Activated T-cell treated with anti-CD3 and anti-CD28 coated beads, Interleukin-2, amount 50 U/mL, for 72 hours (primary cell): ENCODE measurements around the gene ATF6. TPM values are rescaled to one million over a fixed set of nuclear protein-coding genes. Genes with fewer than 3 reads are reported as not detected.
"Not testable (repeated sequence)": the region's sequence is repeated elsewhere in the genome, so short reads cannot be mapped to it uniquely, and the experiment has no call there.

Experiments used
- ATAC-seq, 2 donors: fragments of 150-1000 bp; cut with Tn5 transposase; replicated peaks in 1 of 2; 2 replicates each; pipeline ENCODE4 v1.10.0; 2021; ENCODE audit warnings: moderate library complexity in 2 of 2, mild to moderate bottlenecking in 1 of 2
- DNase-seq, 2 donors: peaks; one replicate each; pipeline ENCODE4 v3.0.0; 2021 to 2022; ENCODE audit warnings: mixed read lengths in 1 of 2
- H3K27ac Mint-ChIP-seq: one replicate; pipeline ENCODE4 v1.8.0; 2022; ENCODE audit warnings: mild to moderate bottlenecking, moderate library complexity, mixed read lengths
- H3K27me3 Mint-ChIP-seq: one replicate; pipeline ENCODE4 v1.8.0; 2022; ENCODE audit warnings: low read depth, mixed read lengths
- H3K36me3 Mint-ChIP-seq, 2 donors: one replicate each; pipeline ENCODE4 v1.8.0; 2022; ENCODE audit warnings: mixed read lengths in 2 of 2, mild to moderate bottlenecking in 1 of 2; ENCODE audit not compliant: insufficient read depth in 2 of 2
- H3K4me1 Mint-ChIP-seq: one replicate; pipeline ENCODE4 v1.8.0; 2022; ENCODE audit warnings: low read depth, mixed read lengths
- H3K4me3 Mint-ChIP-seq, 2 donors: one replicate each; pipeline ENCODE4 v1.8.0; 2022; ENCODE audit warnings: mild to moderate bottlenecking in 2 of 2, mixed read lengths in 2 of 2, moderate library complexity in 2 of 2
- H3K9me3 Mint-ChIP-seq, 2 donors: one replicate each; pipeline ENCODE4 v1.8.0; 2022; ENCODE audit warnings: mixed read lengths in 2 of 2
- total RNA-seq, 2 donors: library from RNA; stranded (reverse); gene quantifications; one replicate each; pipeline ENCODE4 v1.2.3, GENCODE V29; 2022

The ATF6 gene
- 10 to 100 TPM; 23.7 to 28.4 TPM for total RNA-seq

- peaks cover 52% of the 10 kb centered on the region for H3K4me1 Mint-ChIP-seq
- peaks cover 0 to 5% of the 10 kb centered on the region in 2 donors for H3K36me3 Mint-ChIP-seq
- peak; percentile 78 to 82 for DNase-seq
- ATAC-seq, result peak; percentile 78 to 88
- H3K27me3 Mint-ChIP-seq, result no peaks in the 10 kb centered on the region
- H3K27ac Mint-ChIP-seq, result peak within 1 kb of the TSS; percentile 98
- peak within 1 kb of the TSS; percentile 96 for H3K4me3 Mint-ChIP-seq
- no peaks in the 10 kb centered on the region for H3K9me3 Mint-ChIP-seq
These were observed at the start of gene ATF6 for GRCh38 chr1:161766102-161766981. Gene ATF6 (plus strand): TSS chr1:161766320. CDS start chr1:161766361, 41 bp downstream.

- peaks cover 42% of the 10 kb centered on the region for H3K27me3 Mint-ChIP-seq
- ATAC-seq (no peak), DNase-seq (no peak)
- H3K4me3 Mint-ChIP-seq, result no peak overlapping the region
- H3K4me1 Mint-ChIP-seq, result peaks cover 26% of the 10 kb centered on the region
- H3K9me3 Mint-ChIP-seq, result no peaks in the 10 kb centered on the region
- H3K36me3 Mint-ChIP-seq, result no peaks in the 10 kb centered on the region
- H3K27ac Mint-ChIP-seq, result no peak overlapping the region
These were observed 47.4 kb upstream of the ATF6 start for GRCh38 chr1:161718559-161719324.

GRCh38 chr1:161719325-161719611 lies 46.9 kb upstream of the ATF6 start:
- Mint-ChIP-seq H3K27ac (no peak overlapping the region), H3K4me3 (no peak overlapping the region), H3K36me3 (no peaks in the 10 kb centered on the region), H3K9me3 (no peaks in the 10 kb centered on the region), H3K4me1 (peaks cover 26% of the 10 kb centered on the region), H3K27me3 (peaks cover 47% of the 10 kb centered on the region)
- ATAC-seq (peak; percentile 73 to 82), DNase-seq (no peak)

- ATAC-seq, result no peak
- DNase-seq, result no peak
- Mint-ChIP-seq H3K4me1 (peaks cover 34% of the 10 kb centered on the region), H3K36me3 (no peaks in the 10 kb centered on the region), H3K4me3 (no peak overlapping the region), H3K27ac (no peak overlapping the region), H3K9me3 (no peaks in the 10 kb centered on the region), H3K27me3 (peaks cover 56% of the 10 kb centered on the region)
These were observed 45.7 kb upstream of the ATF6 start for GRCh38 chr1:161720422-161720821.

- H3K27ac Mint-ChIP-seq, result no peak within 1 kb of the TSS
- peaks cover 58% of the 10 kb centered on the region for H3K27me3 Mint-ChIP-seq
- peaks cover 41% of the 10 kb centered on the region for H3K4me1 Mint-ChIP-seq
- no peaks in the 10 kb centered on the region for H3K9me3 Mint-ChIP-seq
- DNase-seq, result no peak
- ATAC-seq, result no peak
- no peak within 1 kb of the TSS for H3K4me3 Mint-ChIP-seq
- peaks cover 0 to 2% of the 10 kb centered on the region in 2 donors for H3K36me3 Mint-ChIP-seq
These were observed 45.0 kb upstream of the ATF6 start, which contains the start of gene FCRLB for GRCh38 chr1:161720956-161721737. Gene FCRLB (plus strand): TSS chr1:161721544. CDS start chr1:161722673, 1,129 bp downstream.

- H3K9me3 Mint-ChIP-seq, result no peaks in the 10 kb centered on the region
- ATAC-seq, result peak in 1 of 2 donors; percentile 26
These were observed 44.3 kb upstream of the ATF6 start for GRCh38 chr1:161721738-161722343.

GRCh38 chr1:161722406-161722805 lies 43.7 kb upstream of the ATF6 start:
- ATAC-seq (no peak), DNase-seq (no peak)
- Mint-ChIP-seq H3K27me3 (peaks cover 52% of the 10 kb centered on the region), H3K4me1 (peaks cover 43% of the 10 kb centered on the region), H3K9me3 (no peaks in the 10 kb centered on the region), H3K27ac (no peak overlapping the region), H3K4me3 (no peak overlapping the region), H3K36me3 (peaks cover 0 to 2% of the 10 kb centered on the region in 2 donors)

More at GRCh38 chr1:161721738-161722343, 44.3 kb upstream of the ATF6 start:
- H3K27me3 Mint-ChIP-seq, result peaks cover 58% of the 10 kb centered on the region
- no peak overlapping the region for H3K4me3 Mint-ChIP-seq
- H3K4me1 Mint-ChIP-seq, result peaks cover 42% of the 10 kb centered on the region
- H3K27ac Mint-ChIP-seq, result no peak overlapping the region
- peak in 1 of 2 donors; percentile 22 for DNase-seq
- H3K36me3 Mint-ChIP-seq, result peaks cover 0 to 2% of the 10 kb centered on the region in 2 donors

- Mint-ChIP-seq H3K4me1 (peaks cover 53% of the 10 kb centered on the region), H3K4me3 (no peak overlapping the region), H3K27me3 (peaks cover 53% of the 10 kb centered on the region), H3K9me3 (no peaks in the 10 kb centered on the region), H3K27ac (no peak overlapping the region), H3K36me3 (peaks cover 2% of the 10 kb centered on the region in 2 donors)
- DNase-seq (no peak), ATAC-seq (no peak)
These were observed 42.5 kb upstream of the ATF6 start for GRCh38 chr1:161723459-161724141.

GRCh38 chr1:161725258-161725907 lies 40.7 kb upstream of the ATF6 start:
- peaks cover 60% of the 10 kb centered on the region for H3K4me1 Mint-ChIP-seq
- DNase-seq, H3K27ac Mint-ChIP-seq, H3K36me3 Mint-ChIP-seq, ATAC-seq, H3K9me3 Mint-ChIP-seq: not testable (repeated sequence)
- peaks cover 48% of the 10 kb centered on the region for H3K27me3 Mint-ChIP-seq
- H3K4me3 Mint-ChIP-seq, result peak overlapping the region; percentile 93 to 98

GRCh38 chr1:161725908-161726472 lies 40.1 kb upstream of the ATF6 start:
- H3K27me3 Mint-ChIP-seq, result peaks cover 50% of the 10 kb centered on the region
- H3K4me1 Mint-ChIP-seq, result peaks cover 66% of the 10 kb centered on the region

GRCh38 chr1:161726473-161727255 lies 39.5 kb upstream of the ATF6 start:
- H3K27ac Mint-ChIP-seq, result no peak overlapping the region
- ATAC-seq (peak; percentile 50 to 62), DNase-seq (peak; percentile 59 to 67)
- peaks cover 68% of the 10 kb centered on the region for H3K4me1 Mint-ChIP-seq
- peaks cover 57% of the 10 kb centered on the region for H3K27me3 Mint-ChIP-seq
- H3K4me3 Mint-ChIP-seq, result peak overlapping the region; percentile 93 to 98
- peaks cover 2% of the 10 kb centered on the region in 2 donors for H3K36me3 Mint-ChIP-seq
- H3K9me3 Mint-ChIP-seq, result no peaks in the 10 kb centered on the region

More at GRCh38 chr1:161725908-161726472, 40.1 kb upstream of the ATF6 start:
- peaks cover 2% of the 10 kb centered on the region in 2 donors for H3K36me3 Mint-ChIP-seq
- H3K9me3 Mint-ChIP-seq, result no peaks in the 10 kb centered on the region
- no peak overlapping the region for H3K27ac Mint-ChIP-seq
- DNase-seq, result peak; percentile 32 to 35
- ATAC-seq, result peak; percentile 26 to 31
- H3K4me3 Mint-ChIP-seq, result peak overlapping the region; percentile 93 to 98
